GM23248 (cell line): ENCODE measurements around the gene FAM240B.

ENCODE experiments used
- EZH2 ChIP-seq: fragments of 200-600 bp; sonication (generic); IDR thresholded peaks from 2 replicates; pipeline ENCODE4 v1.6.1; 2018; ENCODE audit warnings: antibody characterized with exemption, mild to moderate bottlenecking; ENCODE audit not compliant: insufficient read depth, poor library complexity, severe bottlenecking
- EZH2phosphoT487 ChIP-seq: fragments of 200-600 bp; sonication (generic); IDR thresholded peaks from 2 replicates; pipeline ENCODE4 v1.6.1; 2018; ENCODE audit warnings: antibody characterized with exemption, moderate library complexity, mild to moderate bottlenecking, low read depth; ENCODE audit not compliant: insufficient read depth

DNA sequence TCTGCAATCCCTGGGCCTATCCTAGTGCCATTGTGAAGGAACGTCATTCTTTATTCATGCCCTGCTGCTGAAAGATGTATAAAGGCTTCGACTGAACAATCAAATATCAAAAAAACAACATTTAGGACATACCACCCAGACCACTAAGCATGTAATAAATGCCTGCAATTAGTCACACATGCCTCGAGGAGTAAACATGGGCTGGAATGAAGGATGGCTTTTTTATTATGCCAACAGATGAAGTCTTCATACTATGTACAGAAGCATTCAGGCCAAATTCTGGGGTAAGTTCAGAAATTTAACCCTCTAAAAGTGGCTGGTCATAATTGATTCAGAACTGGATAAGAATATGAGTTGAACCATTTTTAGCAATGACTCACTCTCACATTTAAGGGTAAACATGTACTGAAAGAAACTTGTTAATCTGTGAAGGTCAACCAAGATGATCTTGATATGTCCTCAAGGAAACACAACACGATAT is 38.1 kb downstream of the FAM240B start:
- TF ChIP-seq EZH2phosphoT487 = no peak
- no peak for TF ChIP-seq EZH2
